ENCODE measurements around the gene ALX4. TPM values are rescaled to one million over a fixed set of nuclear protein-coding genes. Genes with fewer than 3 reads are reported as not detected.

Gene ALX4
- total and polyA plus RNA-seq, 9 of the 15 experiments (the other 6 are each of a cell fraction or from before 2014, with no cell fraction given), result 0.07 to 1.2 (median 0.33) TPM

DNA sequence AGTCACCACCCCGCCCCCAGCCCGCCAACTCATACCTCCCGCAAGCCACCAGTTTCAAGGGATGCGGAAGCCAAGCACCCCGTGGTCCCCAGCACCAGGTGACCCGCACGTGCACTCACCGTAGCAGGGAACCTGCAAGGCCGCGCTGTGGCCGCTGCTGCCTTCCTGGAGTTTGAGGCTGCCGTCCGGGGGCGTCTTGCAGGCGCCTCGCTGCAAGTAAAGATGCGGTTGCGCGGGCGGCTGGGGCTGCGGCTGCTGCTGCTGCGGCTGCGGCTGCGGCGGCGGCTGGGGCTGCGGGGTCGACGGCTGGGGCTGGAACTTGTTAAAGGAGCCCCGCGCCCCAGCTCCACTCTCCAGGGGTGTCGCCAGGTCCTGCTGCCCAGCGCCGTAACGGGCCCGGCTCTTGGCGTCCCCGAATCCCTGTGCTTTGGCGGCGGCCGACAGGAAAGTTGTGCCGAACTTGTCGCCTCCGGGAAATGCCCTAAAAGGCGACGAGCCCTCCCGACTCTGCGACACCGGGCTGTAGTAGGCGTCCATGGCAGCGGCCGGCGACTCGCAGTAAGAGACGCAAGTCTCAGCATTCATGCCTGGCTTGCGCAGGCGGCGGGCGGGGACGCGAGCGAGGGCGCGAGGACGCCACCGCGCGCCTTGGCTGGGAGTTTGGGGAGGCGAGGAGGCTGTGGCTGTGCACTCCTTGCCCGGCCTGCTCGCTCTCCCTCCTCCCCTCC, at the start of gene ALX4 (continued):
- TF ChIP-seq ZBTB40 (IDR thresholded peaks at IDR 0.05), result no peak
- peak; percentile 56; the same call in 1 of the 2 replicates for TF ChIP-seq ZBTB40 (CRISPR knock-in tag; IDR thresholded peaks at IDR 0.05)
- no peak for TF ChIP-seq CBX8 (IDR thresholded peaks at IDR 0.05; ENCODE audit: borderline replicate concordance, extremely low read depth, low read depth, low read length, poor library complexity, severe bottlenecking)
- no peak for TF ChIP-seq XRCC5 (IDR thresholded peaks at IDR 0.05; ENCODE audit: low read depth, low read length)
- TF ChIP-seq FOXA3 (CRISPR knock-in tag; conservative IDR thresholded peaks at IDR 0.05 in 1 of 2, IDR thresholded peaks at IDR 0.05 in 1 of 2), result peak in 1 of 2 experiments; percentile 55; a peak in 1 of 4 replicates
- peak; percentile 66 for TF ChIP-seq RBFOX2 (IDR thresholded peaks at IDR 0.05; ENCODE audit: low read depth, low read length)
- no peak for TF ChIP-seq ZNF583 (CRISPR knock-in tag; IDR thresholded peaks at IDR 0.05)
- TF ChIP-seq, protein P1, sequence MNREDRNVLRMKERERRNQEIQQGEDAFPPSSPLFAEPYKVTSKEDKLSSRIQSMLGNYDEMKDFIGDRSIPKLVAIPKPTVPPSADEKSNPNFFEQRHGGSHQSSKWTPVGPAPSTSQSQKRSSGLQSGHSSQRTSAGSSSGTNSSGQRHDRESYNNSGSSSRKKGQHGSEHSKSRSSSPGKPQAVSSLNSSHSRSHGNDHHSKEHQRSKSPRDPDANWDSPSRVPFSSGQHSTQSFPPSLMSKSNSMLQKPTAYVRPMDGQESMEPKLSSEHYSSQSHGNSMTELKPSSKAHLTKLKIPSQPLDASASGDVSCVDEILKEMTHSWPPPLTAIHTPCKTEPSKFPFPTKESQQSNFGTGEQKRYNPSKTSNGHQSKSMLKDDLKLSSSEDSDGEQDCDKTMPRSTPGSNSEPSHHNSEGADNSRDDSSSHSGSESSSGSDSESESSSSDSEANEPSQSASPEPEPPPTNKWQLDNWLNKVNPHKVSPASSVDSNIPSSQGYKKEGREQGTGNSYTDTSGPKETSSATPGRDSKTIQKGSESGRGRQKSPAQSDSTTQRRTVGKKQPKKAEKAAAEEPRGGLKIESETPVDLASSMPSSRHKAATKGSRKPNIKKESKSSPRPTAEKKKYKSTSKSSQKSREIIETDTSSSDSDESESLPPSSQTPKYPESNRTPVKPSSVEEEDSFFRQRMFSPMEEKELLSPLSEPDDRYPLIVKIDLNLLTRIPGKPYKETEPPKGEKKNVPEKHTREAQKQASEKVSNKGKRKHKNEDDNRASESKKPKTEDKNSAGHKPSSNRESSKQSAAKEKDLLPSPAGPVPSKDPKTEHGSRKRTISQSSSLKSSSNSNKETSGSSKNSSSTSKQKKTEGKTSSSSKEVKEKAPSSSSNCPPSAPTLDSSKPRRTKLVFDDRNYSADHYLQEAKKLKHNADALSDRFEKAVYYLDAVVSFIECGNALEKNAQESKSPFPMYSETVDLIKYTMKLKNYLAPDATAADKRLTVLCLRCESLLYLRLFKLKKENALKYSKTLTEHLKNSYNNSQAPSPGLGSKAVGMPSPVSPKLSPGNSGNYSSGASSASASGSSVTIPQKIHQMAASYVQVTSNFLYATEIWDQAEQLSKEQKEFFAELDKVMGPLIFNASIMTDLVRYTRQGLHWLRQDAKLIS (CRISPR knock-in tag; IDR thresholded peaks at IDR 0.05), result peak; percentile 83; the same call in 1 of the 2 replicates
- TF ChIP-seq MEF2A (IDR thresholded peaks at IDR 0.05; ENCODE audit: control insufficient read depth, low read depth, low read length), result no peak
- TF ChIP-seq TEAD1 (CRISPR knock-in tag; IDR thresholded peaks at IDR 0.05), result peak in 1 of 2 experiments; percentile 78; a peak in 2 of 4 replicates
- no peak for TF ChIP-seq CBX2 (IDR thresholded peaks at IDR 0.05; ENCODE audit: insufficient read depth, low read length, poor library complexity, severe bottlenecking)
- peak; percentile 64; the same call in 1 of the 2 replicates for TF ChIP-seq NCOA6 (IDR thresholded peaks at IDR 0.05)
- TF ChIP-seq U2AF1 (optimal IDR thresholded peaks at IDR 0.05; ENCODE audit: low read depth, low read length), result peak; percentile 34
- TF ChIP-seq NFE2 (IDR thresholded peaks at IDR 0.05; ENCODE audit: low read depth), result no peak
